Measurements from ENCODE around the gene SLC6A19.

The SLC6A19 gene

DNA sequence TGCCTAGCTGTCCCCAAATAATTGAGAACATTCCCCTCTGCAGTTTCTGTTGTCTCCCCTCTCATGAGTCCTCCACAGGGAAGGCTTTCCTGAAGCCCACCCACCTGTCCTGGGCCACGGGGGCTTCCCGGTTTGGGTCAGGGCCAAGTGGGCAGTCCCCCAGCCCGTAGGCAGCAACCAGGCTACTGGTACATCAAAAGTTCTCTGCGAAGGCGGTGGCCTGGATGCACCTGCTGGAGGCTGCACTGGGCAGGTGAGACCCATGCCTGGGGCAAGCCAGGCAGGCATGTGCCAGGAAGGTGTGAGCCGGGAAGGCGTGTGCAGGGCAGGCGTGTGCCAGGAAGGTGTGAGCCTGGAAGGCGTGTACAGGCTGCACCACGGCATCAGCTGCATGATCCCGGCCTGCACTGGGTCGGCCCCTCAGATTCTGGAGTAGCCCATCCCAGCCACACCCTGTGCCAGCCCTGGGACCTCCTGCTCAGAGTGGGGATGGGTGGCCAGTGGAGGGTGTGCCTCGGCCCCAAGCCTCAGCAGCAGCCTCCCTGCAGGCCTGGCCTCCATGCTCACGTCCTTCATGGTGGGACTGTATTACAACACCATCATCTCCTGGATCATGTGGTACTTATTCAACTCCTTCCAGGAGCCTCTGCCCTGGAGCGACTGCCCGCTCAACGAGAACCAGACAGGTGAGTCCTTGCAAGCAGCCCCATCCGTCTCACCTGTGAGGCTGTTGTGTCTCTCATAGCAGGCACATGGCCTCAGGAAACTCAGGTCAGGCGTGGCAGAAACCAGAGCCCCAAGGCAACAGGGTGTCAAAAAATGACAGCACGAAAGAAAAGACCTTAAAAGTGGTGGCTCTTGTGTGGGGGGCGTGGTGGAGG, 8.7 kb downstream of the SLC6A19 start:
- DNase-seq (ENCODE audit: low read depth in 3 of 3), result no peak

GRCh38 chr5:1210832-1211251, 9.4 kb downstream of the SLC6A19 start:
- no peak for DNase-seq (ENCODE audit: low read depth in 3 of 3)

GRCh38 chr5:1211701-1212100, 10.3 kb downstream of the SLC6A19 start:
- no peak for DNase-seq (ENCODE audit: low read depth in 3 of 3)

- DNase-seq (ENCODE audit: low read depth in 3 of 3), result no peak
These were observed 10.9 kb downstream of the SLC6A19 start for GRCh38 chr5:1212271-1212670.

DNA sequence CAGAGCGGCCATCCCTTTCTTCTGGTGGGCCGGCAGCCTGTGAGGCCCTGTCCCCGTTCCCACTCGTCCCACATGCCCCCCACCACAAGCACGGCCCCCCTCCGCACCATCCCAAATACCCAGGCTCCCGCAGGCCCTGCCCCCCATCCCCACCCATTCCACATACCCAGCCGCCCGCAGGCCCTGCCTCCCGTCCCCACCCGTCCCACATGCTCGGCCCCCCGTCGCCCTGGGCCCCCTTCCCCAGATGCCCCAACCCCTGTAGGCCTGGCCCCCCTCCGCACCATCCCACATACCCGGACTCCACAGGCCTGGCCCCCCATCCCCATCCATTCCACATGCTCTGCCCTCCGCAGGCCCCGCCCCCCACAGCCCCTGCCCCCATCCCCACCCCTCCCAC, 11.5 kb downstream of the SLC6A19 start:
- DNase-seq (ENCODE audit: low read depth in 3 of 3), result no peak

GRCh38 chr5:1213508-1214162, 12.2 kb downstream of the SLC6A19 start:
- DNase-seq (ENCODE audit: low read depth in 3 of 3), result no peak

GRCh38 chr5:1214163-1214935, 13.0 kb downstream of the SLC6A19 start:
- no peak for DNase-seq (ENCODE audit: low read depth in 3 of 3)

GRCh38 chr5:1214936-1215220, 13.5 kb downstream of the SLC6A19 start:
- no peak for DNase-seq (ENCODE audit: low read depth in 3 of 3)

DNA sequence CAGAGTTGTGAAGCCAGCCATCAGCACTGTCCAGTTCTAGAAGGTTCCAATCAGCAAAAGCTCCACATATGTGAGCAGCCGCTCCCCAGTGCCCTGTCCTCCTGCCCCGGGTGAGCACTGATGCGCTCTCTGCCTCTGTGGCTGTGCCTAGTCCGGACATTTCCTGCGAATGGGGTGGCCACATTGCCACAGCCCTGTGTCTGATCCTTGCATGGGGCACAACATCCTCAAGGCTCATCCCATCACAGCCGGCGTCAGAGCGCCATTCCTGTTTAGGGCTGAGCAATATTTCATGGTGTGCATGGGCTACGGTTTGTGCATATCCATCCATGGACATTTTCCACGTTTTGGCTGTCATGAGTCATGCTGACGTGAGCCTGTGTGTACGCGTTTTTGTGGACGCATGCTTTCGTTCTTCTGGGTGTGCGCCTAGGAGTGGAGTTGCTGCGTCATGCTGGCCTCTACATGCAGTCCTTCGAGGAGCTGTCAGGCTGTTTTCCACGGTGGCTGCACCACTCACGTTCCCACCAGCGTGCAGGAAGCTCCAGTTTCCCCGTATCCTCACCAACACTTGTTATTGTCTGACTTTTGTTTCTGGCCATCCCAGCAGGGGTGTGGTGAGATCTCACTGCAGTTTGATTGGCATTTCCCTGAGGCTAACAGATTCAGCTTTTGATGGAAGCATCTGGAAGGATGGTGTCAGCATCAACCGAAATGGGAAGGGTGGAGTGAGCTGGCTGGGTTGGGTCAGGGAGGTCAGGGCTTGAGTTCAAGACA, 14.1 kb downstream of the SLC6A19 start:
- no peak for DNase-seq (ENCODE audit: low read depth in 3 of 3)

DNA sequence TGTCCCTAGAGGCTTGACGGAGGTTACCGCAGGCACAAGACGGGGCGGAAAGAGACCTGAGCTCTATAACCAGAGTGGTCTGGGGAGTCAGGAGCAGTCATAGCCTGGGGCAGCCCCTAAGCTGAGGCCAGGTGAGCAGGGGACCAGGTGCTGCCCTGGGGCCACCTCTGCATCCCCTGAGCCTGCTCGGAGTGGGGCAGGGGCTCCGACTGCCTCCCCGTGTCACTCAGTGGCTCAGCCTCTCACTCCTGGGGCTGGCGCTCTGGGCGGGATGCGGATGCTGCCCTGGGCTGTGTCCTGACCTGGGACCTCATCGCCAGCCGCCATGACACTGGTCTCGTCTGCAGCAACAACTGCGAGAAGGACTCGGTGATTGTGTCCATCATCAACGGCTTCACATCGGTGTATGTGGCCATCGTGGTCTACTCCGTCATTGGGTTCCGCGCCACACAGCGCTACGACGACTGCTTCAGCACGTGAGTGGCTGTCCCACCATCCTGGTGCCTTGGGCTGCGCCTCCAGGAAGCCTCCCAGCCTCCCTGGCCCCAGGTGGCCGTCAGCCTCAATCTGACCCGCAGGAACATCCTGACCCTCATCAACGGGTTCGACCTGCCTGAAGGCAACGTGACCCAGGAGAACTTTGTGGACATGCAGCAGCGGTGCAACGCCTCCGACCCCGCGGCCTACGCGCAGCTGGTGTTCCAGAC, 15.0 kb downstream of the SLC6A19 start:
- DNase-seq (ENCODE audit: low read depth in 3 of 3), result no peak

DNA sequence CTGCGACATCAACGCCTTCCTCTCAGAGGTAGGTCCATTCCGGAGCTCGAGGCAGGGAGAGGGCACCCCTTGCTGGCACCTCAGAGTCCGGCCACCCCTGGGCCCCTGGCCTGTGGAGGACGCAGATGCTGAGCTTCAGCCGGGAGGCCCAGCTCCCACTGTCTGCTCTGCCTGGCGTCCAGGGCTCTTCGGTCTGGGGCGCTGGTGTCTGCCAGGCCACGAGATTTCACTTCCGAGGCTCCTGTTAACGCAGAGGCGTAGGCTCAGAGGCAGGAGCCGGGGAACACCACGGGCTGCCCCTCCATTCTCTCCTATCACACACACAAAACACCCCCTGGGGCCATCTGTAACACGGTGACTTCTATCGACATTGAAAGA, 15.5 kb downstream of the SLC6A19 start:
- no peak for DNase-seq (ENCODE audit: low read depth in 3 of 3)

DNA sequence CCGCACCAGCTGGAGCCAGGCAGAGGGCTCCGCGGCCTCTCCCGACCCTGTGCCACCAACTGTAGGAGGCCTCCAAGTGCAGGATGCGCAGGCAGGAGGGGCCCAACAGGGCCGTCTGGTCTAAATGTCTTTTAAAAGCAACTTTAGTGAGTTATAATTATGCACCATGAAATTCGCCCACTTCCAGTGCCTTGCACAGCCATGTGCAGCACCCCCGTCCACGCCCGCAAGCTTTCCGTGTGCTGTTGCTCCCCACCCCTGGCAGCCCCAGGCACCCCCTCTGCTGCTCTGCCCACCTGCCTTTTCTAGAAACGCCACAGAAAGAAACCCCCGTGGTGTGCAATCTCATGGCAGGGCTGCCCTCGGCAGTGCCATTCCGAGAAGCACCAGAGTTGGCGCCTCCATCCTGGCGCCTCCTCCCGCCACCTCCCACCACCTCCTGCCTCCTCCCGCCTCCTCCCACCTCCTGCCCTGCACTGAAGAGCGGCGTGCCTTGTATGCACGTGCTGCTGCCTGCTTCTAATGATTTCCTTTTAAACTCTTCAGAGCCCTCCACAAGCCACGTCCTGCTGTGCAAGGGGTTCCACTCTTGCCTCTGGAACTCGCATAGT, 16.3 kb downstream of the SLC6A19 start:
- DNase-seq (ENCODE audit: low read depth in 3 of 3), result no peak

- no peak for DNase-seq (ENCODE audit: low read depth in 3 of 3)
These were observed 17.1 kb downstream of the SLC6A19 start for GRCh38 chr5:1218351-1219080.

DNA sequence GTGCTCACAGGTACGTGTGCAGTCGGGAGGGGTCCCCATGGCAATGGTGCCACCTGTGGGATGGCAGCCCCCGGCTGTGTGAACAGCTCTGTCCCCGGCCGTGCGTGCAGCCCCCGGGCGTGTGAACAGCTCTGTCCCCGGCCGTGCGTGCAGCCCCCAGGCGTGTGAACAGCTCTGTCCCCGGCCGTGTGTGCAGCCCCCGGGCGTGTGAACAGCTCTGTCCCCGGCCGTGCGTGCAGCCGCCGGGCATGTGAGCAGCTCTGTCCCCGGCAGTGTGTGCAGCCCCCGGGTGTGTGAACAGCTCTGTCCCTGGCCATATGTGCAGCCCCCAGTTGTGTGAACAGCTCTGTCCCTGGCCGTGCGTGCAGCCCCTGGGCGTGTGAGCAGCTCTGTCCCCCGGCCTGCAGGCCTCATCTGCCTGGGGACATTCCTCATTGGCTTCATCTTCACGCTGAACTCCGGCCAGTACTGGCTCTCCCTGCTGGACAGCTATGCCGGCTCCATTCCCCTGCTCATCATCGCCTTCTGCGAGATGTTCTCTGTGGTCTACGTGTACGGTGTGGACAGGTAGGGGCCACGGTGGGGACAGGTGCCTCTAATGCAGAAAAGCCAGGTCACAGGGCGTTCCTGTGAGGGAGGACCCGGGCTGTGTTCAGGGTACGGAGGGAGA, 17.8 kb downstream of the SLC6A19 start:
- no peak for DNase-seq (ENCODE audit: low read depth in 3 of 3)

DNA sequence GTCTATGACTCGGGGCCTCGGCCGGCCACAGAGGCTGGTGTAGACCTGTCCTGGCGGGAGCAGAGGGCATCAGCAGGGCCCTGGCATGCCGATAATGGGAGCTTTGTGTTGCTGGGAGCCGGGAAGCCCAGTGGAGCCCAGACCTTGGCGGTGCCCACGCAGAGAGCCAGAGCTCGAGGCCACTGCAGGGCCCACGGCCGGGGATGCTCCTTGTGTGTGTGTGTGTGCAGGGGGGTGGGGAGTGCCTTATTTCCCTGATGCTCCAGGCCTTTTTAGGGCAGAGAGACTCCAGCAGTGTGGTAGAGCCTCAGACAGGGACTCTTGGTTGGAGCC, 18.3 kb downstream of the SLC6A19 start:
- no peak for DNase-seq (ENCODE audit: low read depth in 3 of 3)

DNA sequence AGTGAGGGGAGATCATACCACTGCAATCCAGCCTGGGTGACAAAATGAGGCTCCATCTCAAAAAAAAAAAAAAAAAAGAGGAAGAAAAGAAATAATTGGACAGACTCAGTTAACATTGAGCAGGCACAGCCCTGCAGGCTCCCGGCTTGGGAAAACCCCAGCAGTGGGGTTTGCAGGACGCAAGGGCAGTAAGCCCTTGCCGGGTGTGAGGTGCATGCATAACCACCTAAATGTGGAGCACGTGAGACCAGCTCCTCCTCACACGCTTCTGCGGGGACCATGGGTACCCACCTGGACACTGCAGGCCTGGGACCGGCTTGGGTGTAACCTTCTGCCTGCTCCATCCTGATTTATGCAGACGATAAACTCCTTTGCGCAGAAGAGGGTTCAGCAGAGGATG, 19.0 kb downstream of the SLC6A19 start:
- DNase-seq (ENCODE audit: low read depth in 3 of 3), result no peak

- no peak for DNase-seq (ENCODE audit: low read depth in 3 of 3)
These were observed 19.4 kb downstream of the SLC6A19 start for GRCh38 chr5:1220831-1221230.

DNA sequence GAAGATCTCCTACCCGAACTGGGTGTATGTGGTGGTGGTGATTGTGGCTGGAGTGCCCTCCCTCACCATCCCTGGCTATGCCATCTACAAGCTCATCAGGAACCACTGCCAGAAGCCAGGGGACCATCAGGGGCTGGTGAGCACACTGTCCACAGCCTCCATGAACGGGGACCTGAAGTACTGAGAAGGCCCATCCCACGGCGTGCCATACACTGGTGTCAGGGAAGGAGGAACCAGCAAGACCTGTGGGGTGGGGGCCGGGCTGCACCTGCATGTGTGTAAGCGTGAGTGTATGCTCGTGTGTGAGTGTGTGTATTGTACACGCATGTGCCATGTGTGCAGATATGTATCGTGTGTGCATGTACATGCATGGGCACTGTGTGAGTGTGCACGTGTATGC, 20.3 kb downstream of the SLC6A19 start:
- DNase-seq (ENCODE audit: low read depth in 3 of 3), result no peak

DNA sequence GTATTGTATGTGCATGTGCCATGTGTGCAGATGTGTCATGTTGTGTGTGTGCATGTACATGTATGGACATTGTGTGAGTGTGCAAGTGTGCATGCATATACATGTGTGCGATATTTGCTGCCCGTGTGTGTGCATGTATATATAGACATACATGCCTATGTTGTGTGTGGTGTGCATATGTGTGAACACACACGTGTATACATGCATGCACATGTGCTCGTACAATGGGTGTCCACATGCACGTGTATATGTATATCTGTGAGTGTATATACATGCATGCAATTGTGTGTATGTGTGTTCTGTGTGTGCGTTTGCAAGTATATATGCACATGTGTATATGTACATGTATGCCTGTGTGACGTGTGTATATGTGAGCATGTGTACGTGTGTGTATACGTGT, 20.8 kb downstream of the SLC6A19 start:
- no peak for DNase-seq (ENCODE audit: low read depth in 3 of 3)

All from stimulated activated CD4-positive, alpha-beta T cell treated with anti-CD3 and anti-CD28 coated beads, TNF-alpha, amount 100 ng/mL, for 4 hours (primary cell).